Skeletal muscle cell (primary cell): ENCODE measurements around the gene FAAH2.
"Not testable (repeated sequence)": the region's sequence is repeated elsewhere in the genome, so short reads cannot be mapped to it uniquely, and the experiment has no call there.

ENCODE experiments used
- DNase-seq: peaks from one replicate; pipeline ENCODE4 v3.0.0-alpha.2; 2010; ENCODE audit warnings: low read depth
- H3K4me3 ChIP-seq: 2 replicates; pipeline ENCODE4 v1.5.1; 2011; ENCODE audit warnings: low read depth, mild to moderate bottlenecking, control low read depth, low read length, moderate library complexity

The FAAH2 gene

DNA sequence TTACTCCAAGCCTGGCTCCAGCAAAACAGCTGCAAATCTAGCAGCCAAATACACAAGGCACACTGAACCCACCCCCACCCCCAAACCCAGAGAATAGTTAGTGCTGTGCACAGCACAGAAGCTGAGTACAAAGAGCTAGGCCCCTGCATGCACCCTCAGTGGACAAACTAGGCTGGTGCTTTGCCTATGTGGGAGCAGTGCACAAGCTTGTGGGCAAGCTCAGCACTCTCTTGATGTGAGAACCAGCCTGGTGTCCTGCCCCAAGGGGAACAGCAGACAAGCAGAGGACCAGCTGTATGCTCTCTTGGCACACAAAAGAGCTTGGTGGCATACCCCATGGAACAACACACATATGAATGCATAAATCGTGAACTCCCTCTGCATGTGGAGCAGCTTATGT is 81.7 kb downstream of the FAAH2 start:
- no peak overlapping the region for H3K4me3 ChIP-seq
- DNase-seq = no peak

DNA sequence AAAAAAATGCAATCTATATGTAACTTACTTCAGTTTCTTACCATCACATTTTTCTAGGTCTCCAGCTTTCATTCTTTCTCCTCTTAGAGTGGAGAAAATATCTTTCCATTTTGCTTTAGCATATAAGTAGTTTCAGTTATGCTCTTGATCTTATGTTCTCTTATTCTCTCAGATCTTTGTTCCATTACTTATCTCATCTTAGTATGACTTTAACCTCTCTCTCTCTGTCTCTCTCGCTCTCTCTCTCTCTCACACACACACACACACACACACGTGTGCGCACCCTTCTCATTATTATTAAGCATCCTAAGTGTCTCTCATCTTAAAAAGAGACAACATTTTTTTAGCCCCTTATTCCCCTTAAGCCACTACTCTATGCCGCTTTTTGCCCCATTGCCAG is 92.8 kb downstream of the FAAH2 start:
- no peak for DNase-seq
- H3K4me3 ChIP-seq = no peak overlapping the region

DNA sequence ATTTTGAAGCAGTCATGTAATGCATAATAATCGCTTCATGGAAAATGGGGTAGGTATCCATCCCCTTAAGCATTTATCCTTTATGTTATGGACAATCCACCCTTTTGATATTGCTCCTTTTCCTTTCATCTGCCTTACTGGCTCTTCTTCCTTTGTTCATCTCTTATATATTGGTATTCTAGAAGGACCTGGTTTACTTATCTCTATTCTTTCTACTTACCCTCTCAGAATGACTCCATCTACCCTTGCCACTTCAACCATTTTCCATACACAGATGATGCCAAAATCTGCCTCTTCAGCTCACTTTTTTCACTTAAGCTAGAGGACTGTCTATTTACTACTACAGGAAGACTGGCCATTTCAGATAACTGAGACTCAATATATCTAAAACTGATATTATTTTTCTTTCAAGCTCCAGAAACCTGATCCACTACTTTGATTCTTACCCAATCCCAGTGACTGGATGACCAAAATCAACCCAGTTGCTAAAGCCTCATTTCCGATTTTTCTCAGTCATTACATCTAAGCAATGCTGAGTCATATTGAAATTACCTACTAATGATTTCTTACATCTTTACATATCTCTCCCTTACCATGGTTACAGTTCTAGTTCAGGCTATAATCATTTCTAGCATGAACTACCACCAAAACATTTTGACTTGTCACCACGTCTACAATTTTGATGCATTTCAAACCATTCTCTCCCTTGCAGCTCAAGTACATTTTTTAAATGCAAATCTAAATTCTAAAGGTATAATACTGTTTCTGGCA is 93.7 kb downstream of the FAAH2 start:
- no peak overlapping the region for H3K4me3 ChIP-seq
- no peak for DNase-seq

DNA sequence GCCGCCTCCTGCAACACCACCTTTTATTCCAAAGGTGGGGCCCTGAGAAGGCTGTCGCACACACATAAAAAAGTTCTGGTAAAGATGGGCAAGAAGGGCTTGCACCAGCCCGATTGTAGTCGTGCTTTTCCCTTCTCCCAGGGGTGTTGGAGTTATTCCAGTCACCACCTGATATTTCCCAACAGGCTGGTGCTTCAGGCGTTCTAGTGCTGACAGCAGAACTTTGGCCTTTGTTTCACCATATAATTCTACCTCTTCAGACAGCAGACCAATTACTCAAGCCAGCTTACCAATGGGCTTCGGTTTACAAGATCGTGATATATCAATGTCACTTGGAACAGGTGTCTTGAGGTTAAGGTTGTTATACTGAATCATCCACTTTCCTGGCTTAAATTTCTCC is 107.7 kb downstream of the FAAH2 start:
- not testable (repeated sequence) for DNase-seq, H3K4me3 ChIP-seq

DNA sequence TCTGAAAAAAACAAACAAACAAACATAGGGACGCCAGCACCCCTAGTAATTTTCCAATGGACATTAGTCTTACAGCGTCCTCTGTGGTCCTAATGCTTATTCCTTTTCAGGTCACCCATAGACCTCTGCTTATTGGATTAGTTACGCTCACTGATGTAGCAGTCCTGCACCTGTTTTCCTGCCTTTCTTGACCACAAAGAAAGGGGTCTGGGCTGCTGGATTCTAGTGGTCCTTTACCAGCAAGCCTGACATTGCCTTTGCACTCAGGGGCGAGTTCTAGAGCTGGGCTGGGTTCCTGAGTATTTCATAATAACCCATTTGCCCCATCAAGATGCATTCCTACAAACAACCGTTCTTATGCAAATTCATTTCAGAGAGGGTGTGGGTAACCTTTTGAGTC is 116.7 kb downstream of the FAAH2 start:
- not testable (repeated sequence) for H3K4me3 ChIP-seq, DNase-seq

DNA sequence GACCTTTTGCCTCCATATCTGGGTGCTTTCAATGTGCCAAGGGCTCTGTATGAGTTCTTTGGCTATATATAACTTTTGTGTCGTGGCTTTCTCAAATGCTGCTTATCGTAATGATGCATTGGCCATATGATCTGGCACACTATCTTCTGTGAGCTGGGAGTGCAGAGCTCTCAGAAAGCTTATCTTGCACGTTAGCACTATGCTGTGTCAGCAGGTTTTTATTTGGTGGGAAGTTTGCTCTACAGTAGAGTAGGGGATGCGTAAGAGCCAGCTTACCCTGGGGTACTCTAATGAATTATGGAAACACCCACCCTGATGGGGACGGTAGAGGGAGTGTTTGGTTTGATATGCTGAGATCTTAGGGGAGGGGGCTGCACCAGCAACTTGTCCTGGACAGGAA is 119.6 kb downstream of the FAAH2 start:
- DNase-seq = no peak
- H3K4me3 ChIP-seq = no peak overlapping the region

DNA sequence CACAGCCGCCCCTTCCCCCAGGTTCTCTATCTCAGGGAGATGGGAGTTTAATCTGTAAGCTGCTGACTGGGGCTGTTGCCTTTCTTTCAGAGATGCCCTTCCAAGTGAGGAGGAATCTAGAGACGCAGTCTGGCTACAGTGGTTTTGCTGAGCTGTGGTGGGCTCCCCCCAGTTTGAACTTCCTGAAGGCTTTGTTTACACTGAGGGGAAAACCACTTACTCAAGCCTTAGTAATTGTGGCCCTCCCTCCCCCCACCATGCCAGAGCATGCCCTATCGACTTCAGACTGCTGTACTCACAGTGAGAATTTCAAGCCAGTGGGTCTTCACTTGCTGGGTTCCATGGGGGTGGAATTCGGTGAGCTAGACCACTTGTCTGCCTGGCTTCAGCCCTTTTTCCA is 131.3 kb downstream of the FAAH2 start:
- no peak for DNase-seq
- no peak overlapping the region for H3K4me3 ChIP-seq

DNA sequence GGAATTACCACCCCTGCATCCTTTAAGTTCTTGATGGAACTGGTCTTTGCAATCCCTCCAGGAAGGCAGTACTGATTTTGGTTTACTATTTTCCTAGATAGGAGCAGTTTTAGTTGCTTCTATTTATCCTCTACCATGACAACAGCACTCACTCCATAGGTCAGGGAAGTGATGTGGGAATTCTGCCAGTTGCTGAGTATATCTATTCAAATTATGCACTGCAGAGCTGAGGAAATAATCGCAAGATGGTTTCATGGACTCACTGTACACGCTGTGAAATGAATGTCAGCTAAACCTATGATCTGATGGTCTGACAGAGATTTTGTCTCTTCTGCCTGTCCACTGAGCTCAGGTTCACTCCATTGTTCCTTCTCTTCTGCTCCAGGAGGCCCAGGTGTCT is 135.8 kb downstream of the FAAH2 start:
- no peak for DNase-seq
- H3K4me3 ChIP-seq = no peak overlapping the region

DNA sequence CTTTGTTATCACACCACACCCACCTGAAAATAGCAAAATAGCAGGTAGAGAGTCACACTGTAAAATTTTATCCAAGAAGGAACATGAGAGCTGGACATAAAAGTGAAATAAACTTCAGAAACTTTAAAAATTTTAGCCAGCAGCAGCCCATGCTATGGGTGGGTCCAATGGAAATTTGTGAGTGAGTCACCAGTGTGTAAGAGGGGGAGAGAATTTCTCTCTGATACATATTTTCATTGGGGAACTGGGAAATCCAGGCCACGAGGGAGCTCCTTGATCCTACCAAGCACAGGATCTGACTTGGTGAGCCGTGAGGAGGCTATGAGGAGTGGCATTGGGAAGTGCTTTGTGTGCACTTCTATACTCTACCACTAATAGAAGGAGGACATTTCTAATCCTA is 136.3 kb downstream of the FAAH2 start:
- DNase-seq = no peak

DNA sequence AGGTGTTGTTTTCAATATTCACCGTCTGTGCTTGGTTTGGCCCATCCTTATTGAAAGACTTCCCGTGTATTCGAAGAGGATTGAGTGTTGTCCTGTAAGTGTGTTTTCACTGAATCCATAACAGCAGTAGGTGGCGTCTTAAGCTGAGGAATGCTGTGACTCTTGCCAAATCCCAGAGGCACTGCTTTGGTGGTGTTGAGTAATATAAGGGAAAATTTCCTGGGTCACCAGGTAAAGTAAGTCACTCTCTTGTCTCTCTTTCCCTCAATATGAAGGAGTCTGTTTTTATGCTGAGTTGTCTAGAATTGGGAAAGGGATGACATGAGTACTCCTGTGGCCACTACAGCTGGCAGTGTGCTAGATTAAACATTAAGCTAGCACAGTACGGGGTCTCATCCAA is 158.6 kb downstream of the FAAH2 start:
- no peak overlapping the region for H3K4me3 ChIP-seq
- no peak for DNase-seq

More for the DNA sequence above, 136.3 kb downstream of the FAAH2 start:
- H3K4me3 ChIP-seq = no peak overlapping the region

DNA sequence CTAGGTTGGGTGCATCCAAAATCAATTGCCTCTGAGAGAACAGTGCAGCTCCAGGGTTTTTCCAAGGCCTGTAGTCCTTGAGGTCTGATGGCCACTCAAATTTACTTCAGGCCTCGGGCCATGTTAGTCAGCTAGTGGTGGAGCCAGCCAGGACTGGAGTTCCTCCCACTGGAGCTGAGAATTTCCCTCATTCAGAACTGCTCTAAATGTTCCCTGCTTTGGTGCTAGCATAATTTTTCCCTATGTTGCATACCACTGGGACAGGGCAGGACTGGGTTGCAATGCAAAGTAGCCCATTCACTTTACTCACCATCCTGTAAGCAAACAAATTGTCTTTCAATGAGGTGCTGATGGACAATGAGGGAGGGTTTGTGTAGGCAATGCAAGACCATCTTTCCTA is 159.3 kb downstream of the FAAH2 start:
- no peak for DNase-seq
- H3K4me3 ChIP-seq = no peak overlapping the region

DNA sequence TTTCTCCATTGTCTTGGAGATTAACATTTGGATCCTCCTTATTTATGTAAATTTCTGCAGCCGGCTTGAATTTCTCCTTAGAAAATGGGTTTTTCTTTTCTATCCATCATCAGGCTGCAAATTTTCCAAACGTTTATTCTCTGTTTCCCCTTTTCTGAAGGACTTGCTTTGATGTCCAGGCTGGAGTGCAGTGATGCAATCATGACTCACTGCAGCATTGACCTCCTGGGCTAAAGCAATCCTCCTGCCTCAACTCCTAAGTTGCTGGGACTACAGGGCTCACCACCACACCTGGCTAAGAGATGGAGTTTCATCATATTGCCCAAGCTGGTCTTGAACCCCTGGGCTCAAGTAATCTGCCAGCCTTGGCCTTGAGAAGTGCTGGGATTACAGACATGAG is 161.3 kb downstream of the FAAH2 start:
- H3K4me3 ChIP-seq = no peak overlapping the region
- DNase-seq = no peak

DNA sequence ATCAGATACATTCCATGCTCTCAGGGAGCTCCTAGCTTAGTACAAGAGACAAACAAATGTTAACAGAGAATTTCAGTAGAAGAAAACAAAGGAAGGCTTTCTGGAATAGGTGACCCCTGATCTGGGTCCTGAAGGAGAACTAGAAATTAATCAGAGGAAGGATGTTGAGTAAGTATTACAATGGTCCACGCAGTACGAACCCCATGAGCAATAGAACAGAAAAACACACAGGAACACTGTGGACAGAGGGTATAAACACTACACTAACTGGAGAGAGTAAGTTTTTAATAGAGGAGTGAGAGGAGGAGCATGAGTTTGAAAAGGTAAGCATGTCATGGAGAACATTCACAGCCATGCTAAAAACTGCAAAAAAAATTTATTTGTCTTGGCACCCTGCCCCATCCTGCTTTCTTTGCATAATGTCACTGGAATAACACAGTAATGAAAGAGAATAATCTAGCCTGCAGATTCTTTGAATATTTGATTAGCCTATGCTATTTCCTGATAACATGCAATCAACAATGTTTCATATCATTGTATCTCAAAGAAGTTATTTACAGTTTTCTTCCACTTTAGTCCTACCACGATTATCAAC is 165.0 kb downstream of the FAAH2 start:
- H3K4me3 ChIP-seq = no peak overlapping the region
- no peak for DNase-seq

DNA sequence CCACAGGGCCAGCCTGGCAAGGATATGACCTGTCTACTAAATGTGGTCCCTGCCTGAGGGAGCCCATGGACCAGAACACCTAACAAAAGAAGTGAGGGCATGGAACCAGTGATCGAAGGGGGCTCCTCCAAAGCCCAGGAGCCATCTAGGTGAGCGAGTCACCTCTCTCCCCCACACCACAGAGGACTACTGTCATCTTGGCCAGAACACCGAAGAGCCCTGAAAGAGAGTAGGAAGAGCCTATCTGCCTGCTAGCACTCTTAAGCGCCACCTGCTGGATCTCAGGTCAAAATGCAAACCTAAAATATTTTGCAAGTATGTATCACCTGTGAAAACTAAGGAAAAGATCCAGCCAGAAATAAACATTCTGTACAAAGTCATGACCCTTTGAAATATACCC is 167.4 kb downstream of the FAAH2 start:
- H3K4me3 ChIP-seq = no peak overlapping the region
- no peak for DNase-seq

DNA sequence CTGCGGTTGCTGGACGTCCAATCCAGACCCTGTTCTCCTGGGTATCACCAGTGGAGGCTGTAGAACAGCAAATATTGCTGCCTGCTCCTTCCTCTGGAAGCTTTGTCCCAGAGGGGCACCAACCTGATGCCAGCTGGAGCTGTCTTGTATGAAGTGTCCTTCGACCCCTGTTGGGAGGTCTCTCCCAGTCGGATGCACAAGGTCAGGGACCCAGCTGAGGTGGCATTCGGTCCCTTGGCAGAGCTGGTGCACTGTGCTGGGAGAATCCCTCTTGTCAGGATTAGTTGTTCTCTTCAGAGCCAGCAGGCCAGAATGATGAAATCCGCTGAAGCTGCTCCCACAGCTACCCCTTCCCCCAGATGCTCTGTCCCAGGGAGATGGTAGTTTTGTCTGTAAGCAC is 195.0 kb downstream of the FAAH2 start:
- no peak for DNase-seq
- H3K4me3 ChIP-seq = no peak overlapping the region

DNA sequence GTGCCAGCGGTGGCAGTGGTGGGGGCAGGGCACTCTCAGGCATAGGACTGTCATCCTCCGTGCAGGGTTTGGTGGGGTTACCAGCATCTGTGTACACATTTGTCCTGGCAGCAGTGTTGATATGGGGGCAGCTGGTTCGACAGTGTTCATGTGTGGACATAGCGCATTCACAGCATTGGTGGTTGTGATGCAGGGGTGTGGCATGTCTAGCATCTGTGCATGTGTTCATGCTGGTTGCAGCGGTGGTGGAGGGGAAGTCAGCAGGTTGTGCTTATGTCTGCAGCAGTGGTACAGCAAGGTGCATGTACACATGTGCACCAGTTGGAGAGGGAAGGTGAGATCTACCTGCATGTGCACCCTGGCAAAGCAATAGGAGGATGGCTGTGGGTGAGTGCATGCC is 230.0 kb downstream of the FAAH2 start:
- no peak for DNase-seq
- no peak overlapping the region for H3K4me3 ChIP-seq

DNA sequence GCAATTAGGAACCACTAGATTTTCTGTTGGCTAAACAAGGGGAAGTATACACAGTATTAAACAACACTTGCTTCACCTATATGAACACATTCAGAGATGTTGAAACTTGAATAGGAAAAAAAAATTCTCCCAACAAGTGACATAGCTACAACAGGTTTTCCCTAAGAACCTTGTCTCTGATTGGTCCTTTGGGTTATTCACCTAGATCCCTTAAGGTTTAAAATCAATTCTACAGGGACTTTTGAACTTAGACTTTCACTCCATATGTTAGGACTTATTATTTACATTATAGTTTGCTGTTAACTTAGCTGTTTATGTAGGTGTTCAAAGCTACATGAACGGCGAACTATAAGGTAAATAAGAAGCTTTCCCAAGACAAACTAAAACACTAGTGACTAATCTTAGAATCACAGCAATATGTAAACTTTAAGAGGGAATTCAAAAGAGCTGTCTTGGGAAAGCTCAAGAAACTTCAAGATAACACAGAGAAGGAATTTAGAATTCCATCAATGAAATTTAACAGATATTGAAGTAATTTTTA is 233.1 kb downstream of the FAAH2 start:
- no peak overlapping the region for H3K4me3 ChIP-seq
- DNase-seq = no peak

DNA sequence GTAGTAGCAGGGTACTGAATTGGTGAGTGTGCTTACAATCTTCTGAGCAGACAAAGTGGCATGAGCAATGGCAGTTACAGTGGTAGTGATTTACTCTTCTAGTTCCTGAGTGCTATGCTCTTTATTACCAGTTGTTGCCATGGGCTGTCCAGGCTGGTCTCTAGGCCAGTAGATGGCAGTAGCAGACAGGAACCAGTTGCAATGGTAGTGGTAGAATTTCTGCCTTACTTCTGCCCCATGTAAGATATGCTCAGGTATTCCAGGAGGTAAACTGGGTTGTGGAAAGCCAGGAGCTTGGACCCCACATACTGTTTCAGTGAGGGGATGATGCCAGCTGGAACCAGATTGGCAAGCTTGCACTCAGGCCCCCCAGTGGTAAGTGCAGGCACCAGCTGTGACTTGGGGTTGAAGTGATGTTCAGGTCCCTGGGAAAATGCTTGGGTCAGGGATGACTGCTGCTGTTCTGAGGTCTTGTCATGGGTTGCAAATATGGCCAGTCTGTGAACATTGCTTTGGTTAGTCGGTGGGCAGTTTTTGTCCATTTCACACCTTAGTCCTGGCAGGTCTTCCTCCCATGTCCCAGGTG is 242.3 kb downstream of the FAAH2 start:
- H3K4me3 ChIP-seq = no peak overlapping the region
- DNase-seq = no peak
